Measurements from ENCODE around the gene MLKL.
"Not testable (repeated sequence)": the region's sequence is repeated elsewhere in the genome, so short reads cannot be mapped to it uniquely, and the experiment has no call there.

The MLKL gene

GRCh38 chr16:74732707-74733350, 32.2 kb upstream of the MLKL start:
- no peak for DNase-seq (ENCODE audit: low read depth)

DNA sequence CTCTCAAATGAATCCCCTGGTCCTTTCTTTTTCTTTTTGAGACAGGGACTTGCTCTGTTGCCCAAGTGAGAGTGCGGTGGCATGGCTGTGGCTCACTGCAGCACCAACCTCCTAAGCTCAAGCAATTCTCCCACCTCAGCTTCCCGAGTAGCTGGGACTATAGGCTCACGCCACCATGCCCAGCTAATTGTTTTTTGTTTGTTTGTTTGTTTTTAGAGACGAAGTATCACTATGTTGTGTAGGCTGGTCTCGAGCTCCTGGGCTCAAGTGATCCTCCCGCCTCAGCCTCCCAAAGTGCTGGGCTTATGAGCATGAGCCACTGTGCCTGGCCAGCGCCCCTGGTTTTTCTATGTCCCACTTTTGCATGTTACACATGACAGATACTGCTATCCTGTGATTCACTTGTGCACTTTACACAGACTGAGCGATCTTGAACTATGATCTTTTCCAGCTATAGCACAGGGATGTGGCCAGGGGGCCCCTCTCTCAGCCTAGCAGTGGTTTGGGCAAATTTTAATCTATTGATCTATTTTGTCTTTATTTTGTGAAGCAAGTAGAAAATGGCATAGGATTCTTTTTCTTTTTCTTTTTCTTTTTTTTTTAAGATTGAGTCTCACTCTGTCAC, 31.3 kb upstream of the MLKL start:
- DNase-seq (ENCODE audit: low read depth): no peak

GRCh38 chr16:74729783-74730683, 29.4 kb upstream of the MLKL start:
- no peak for DNase-seq (ENCODE audit: low read depth)

- no peak for DNase-seq (ENCODE audit: low read depth)
These were observed 27.2 kb upstream of the MLKL start for GRCh38 chr16:74727903-74728302.

GRCh38 chr16:74726716-74727115, 26.1 kb upstream of the MLKL start:
- DNase-seq (ENCODE audit: low read depth): no peak

GRCh38 chr16:74725651-74726455, 25.2 kb upstream of the MLKL start:
- DNase-seq (ENCODE audit: low read depth): no peak

DNA sequence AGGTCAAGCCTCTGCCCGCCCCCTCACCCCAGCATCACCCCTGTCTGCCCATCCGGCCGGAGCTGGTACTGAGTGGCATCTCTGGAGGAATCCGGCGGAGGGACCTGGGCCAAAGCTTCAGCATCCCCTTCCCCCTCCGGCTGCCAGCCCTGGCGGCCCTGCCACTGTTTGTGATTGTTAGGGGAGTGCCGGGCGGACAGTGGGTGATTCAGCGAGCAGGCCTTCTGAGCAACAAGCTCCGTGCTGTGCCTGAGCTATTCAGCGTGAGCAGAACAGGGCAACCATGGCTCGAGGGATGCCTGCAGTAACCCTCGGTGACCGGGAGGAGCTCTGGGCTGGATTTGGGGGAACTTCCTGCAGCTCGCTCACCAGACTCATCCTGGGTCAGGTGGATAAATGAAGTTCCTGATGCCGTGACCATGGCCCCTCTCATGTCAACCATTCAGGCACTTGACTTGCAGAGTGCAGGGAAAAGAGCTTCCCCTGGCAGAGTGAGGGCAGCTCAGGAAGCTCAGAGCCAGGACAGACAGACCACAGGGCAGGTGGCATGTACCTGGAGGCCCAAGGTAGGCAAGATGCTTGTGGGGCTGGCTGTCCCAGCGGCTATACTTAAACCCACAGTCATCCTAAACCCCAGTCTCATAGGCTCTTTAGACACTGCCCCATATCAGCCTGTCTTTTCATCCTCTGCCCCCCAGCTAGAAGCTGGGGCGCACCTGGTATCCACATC, 24.3 kb upstream of the MLKL start:
- DNase-seq (ENCODE audit: low read depth): no peak

DNA sequence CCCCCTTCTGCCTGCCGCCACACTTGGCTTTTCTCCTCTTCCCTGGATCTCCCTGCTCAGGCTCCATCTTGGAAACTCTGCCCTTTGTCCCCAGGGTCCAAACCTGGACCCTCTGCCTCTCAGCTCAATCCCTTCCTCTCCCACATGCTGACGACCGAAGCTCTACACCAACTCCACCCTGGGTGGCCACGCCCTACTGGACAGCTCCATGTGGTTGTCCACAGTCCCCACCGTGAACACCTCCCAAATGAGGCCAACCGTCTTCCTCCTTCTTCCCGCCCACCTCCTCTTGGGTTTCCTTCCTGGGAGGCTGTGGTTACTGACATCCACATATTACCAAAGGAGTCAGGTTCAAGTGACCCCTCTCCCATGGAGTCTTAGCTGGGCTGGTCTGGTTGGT, 22.6 kb upstream of the MLKL start:
- no peak for DNase-seq (ENCODE audit: low read depth)

DNA sequence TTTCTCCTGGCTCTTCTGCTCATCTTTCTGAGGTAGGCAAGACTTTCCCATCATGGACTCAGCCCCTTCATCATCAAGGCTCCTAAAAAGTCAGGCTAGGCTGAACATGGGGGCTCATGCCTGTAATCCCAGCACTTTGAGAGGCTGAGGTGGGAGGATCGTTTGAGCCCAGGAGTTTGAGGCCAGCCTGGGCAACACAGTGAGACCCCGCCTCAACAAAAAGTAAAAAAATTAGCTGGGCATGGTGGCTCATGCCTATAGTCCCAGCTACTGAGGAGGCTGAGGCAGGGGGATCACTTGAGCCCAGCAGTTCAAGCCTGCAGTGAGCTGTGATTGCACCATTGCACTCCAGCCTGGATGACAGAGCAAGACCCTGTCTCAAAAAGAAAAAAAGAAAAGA, 21.5 kb upstream of the MLKL start:
- not testable (repeated sequence) for DNase-seq (ENCODE audit: low read depth)

DNA sequence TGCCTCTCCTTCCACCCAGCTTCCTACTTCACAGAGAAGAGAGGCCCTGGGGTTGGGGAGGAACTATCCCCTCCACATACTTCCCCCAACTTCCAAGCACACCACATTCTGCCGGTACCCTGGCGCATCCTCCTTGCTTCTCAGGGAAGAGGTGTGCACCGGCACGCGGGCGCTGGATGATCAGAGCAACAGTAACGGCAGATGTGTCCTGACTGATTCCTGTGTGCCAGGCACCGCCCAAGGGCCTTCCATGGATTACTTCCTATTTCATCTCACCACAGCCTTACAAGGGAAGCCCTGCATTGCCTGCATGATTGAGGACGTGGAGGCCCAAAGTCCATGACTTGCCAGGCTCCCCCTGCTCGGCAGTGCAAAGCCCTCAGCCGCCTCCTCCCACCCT, 21.1 kb upstream of the MLKL start:
- no peak for DNase-seq (ENCODE audit: low read depth)

- no peak for DNase-seq (ENCODE audit: low read depth)
These were observed 19.9 kb upstream of the MLKL start for GRCh38 chr16:74720579-74720978.

DNA sequence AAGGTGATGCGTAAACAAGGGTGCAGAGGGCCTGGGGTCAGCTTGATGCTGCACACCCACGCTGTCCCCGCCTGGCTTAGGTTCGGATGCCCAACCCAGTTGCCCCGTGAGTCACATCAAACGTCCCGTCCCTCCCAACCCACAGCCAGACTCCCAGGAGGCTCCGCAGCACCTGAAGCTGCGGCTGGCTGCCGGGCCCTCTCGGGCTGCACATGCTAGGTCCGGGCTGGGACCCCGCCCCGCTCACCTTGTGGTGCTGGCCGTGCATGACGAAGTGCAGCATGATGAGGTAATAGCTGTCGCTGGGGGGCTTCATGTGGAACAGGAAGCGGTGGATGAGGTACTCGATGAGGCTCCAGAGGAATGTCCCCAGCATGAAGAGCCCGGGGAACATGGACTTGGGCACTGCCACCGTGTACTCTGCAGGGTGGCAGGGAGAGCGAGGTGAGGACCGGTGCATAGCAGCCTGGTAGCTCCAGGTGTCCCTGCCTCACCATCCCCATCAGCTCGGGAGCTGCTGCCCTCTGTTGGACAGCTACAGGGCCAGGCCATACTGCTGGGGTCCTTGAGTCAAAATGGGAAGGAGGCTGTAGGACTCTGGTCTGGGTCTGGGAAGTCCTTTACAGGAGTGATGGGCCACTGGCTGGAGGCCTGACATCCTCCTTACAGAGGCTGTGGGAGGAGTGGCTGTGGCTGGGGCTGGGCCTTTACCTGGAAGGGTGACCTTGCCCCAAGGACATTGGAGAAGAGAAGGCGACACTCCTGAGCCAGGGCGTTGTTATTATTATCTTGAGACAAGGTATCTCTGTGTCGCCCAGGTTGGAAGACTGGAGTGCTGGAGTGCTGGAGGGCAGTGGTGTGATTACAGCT, 18.3 kb upstream of the MLKL start:
- no peak for DNase-seq (ENCODE audit: low read depth)

DNA sequence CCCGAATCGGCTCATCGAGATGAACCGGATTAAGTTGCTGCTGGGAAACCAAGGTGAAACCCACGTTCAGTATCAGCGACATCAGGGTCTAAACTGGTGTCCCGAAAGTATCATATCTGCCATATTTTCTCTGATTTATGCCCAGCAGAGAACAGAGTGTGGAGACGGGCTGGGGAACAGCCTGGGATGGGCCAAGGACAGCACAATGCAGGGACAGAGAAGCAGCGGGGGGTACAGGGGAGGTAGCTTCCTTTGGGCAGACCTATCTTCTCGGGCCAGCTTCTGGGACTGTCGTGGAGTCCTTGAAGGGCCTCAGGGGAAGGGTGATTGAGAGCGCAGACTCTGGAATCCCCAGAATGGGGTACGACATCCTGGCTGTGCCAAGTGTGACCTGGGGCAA, 17.5 kb upstream of the MLKL start:
- no peak for DNase-seq (ENCODE audit: low read depth)

DNA sequence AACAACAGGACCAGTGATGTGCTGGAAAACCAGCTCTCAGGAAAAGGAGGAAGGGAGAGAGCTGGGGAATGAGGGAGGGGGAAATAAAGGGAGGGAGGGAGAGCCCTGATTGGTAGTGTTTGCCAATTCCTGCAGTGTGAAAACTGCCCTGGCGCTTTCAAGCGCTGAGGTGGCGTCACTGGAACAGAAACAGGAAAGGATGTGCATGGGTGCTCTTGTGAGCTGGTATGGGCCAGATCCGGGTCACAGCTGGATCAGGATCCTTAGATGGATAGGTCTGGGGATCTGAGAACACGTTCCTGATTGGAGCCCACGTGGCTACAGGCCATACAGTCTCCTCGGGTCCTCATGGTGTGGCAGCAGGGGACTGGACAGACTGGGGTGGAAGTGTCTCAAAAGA, 16.7 kb upstream of the MLKL start:
- DNase-seq (ENCODE audit: low read depth): no peak

- DNase-seq (ENCODE audit: low read depth): no peak
These were observed 15.7 kb upstream of the MLKL start for GRCh38 chr16:74716355-74716754.

GRCh38 chr16:74713876-74714275, 13.2 kb upstream of the MLKL start:
- no peak for DNase-seq (ENCODE audit: low read depth)

- no peak for DNase-seq (ENCODE audit: low read depth)
These were observed 12.7 kb upstream of the MLKL start for GRCh38 chr16:74713325-74713724.

DNA sequence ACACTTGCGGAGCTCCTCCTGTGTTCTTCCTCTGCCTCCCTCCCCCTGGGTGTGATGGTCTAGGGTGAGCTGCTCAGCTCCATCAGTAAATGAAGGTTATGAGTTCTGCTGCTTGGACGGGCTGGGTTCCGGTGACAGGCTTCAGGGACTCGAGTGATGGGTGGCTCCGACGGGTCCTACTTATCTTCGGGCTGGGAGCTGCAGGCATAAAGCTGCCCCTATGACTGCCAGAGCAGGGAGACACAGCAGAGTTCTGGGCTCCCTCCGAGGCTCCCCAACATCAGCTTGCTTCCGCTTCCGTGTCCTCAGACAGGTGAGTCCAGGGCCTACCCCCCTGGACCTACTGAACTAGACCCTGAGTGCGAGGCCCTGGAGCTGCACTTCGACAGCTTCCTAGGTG, 11.3 kb upstream of the MLKL start:
- no peak for DNase-seq (ENCODE audit: low read depth)

GRCh38 chr16:74710401-74710800, 9.7 kb upstream of the MLKL start:
- DNase-seq (ENCODE audit: low read depth): no peak

GRCh38 chr16:74709441-74709877, 8.8 kb upstream of the MLKL start:
- DNase-seq (ENCODE audit: low read depth): peak; percentile 70

DNA sequence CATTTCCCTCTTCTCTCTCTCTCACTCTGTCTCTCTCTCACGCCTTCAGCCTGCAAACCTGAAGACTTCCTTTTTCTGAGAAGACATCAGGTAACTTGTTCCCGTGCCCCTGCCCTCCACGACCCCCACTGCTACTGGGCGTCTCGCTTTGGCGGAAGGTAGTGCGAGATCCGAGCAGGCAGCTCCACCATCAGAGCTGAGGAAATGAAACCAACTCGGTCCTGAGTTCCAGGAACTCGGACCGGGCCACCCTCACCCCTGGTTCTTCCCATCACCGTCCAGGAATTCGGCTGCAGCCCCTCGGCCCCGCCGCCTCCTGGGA, 585 bp downstream of the MLKL start:
- no peak for DNase-seq (ENCODE audit: low read depth)

All from HS-5 (cell line).